ENCODE results near the gene GSTM1. TPM values are rescaled to one million over a fixed set of nuclear protein-coding genes. Genes with fewer than 3 reads are reported as not detected.

GSTM1 gene
- total and polyA plus RNA-seq, 2 donors (not counting 1 experiment from before 2014, with no cell fraction given), result 38.0 TPM; not detected in 1

DNA sequence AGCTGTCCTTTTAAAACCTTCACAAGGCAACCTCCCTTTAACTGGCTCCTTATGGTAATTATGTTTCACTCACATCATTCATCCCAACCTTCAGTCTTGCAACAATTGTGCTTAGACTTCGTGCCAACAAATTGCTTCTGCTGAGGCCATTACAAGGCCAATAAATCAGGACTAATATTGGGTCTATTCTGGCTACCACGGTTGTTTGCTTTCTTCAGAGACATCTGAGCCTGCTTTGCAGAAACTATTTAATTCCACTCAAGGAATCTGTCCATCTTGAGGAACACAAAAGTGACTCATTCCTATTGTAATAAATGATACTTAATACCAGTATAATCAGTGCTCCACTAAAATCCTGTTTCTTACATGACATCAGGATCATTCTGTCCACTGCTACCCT lies 34.3 kb upstream of the GSTM1 start:
- no peak overlapping the region for H2AFZ ChIP-seq (ENCODE audit: low read length)
- no peaks in the 10 kb centered on the region for H3K36me3 ChIP-seq (ENCODE audit: control insufficient read depth, insufficient read depth, low read length)
- no peaks in the 10 kb centered on the region for H4K20me1 ChIP-seq (ENCODE audit: control insufficient read depth, extremely low read depth, insufficient read depth, low read length)
- TF ChIP-seq EZH2 (IDR thresholded peaks at IDR 0.05; ENCODE audit: low read length, missing control alignments), result no peak
- TF ChIP-seq, protein P1, sequence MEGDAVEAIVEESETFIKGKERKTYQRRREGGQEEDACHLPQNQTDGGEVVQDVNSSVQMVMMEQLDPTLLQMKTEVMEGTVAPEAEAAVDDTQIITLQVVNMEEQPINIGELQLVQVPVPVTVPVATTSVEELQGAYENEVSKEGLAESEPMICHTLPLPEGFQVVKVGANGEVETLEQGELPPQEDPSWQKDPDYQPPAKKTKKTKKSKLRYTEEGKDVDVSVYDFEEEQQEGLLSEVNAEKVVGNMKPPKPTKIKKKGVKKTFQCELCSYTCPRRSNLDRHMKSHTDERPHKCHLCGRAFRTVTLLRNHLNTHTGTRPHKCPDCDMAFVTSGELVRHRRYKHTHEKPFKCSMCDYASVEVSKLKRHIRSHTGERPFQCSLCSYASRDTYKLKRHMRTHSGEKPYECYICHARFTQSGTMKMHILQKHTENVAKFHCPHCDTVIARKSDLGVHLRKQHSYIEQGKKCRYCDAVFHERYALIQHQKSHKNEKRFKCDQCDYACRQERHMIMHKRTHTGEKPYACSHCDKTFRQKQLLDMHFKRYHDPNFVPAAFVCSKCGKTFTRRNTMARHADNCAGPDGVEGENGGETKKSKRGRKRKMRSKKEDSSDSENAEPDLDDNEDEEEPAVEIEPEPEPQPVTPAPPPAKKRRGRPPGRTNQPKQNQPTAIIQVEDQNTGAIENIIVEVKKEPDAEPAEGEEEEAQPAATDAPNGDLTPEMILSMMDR (conservative IDR thresholded peaks at IDR 0.05 in 1 of 2, IDR thresholded peaks at IDR 0.05 in 1 of 2; ENCODE audit: low read depth in 1 of 2, low read length in 2 of 2), result no peak
- no peaks in the 10 kb centered on the region for H3K9me3 ChIP-seq (ENCODE audit: control insufficient read depth, insufficient read depth, low read depth, low read length)
- no peak overlapping the region for H3K9ac ChIP-seq (ENCODE audit: insufficient read depth, low read length)
- H3K27ac ChIP-seq (ENCODE audit: insufficient read depth, low read length), result no peak overlapping the region
- no peak for DNase-seq (ENCODE audit: low read depth in 2 of 2)
- H3K4me1 ChIP-seq (ENCODE audit: control insufficient read depth, extremely low read depth, insufficient read depth, low read length), result peaks cover 4% of the 10 kb centered on the region
- no peak overlapping the region for H3K4me3 ChIP-seq (replicated peaks in 1 of 4; ENCODE audit: control extremely low read depth in 1 of 4, insufficient read depth in 1 of 4, low read depth in 3 of 4, low read length in 4 of 4)
- no peak overlapping the region for H3K4me2 ChIP-seq (ENCODE audit: extremely low read depth, insufficient read depth, low read length)
- no peaks in the 10 kb centered on the region for H3K79me2 ChIP-seq (ENCODE audit: control insufficient read depth, insufficient read depth, low read length)
- H3K27me3 ChIP-seq (ENCODE audit: control insufficient read depth, insufficient read depth, low read length), result peaks cover 2% of the 10 kb centered on the region

DNA sequence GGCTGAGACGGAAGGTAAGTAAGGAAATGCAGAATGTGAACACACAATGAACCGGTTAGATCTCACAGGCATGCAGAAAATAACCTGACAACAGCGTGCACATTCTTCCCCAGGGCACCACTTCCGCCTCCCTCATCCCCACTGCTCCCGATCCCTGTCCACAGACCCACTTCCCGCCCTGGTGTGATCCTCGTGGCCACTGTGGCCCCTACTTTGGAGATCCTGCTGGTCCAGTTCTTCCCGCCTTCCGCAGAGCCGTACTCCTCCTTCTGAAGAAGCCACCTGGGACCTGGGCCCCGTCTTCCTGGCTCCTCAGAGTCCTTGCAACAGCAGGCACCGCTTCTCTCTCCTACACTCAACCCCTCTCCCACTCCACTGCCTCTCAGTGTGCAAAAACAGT lies 33.1 kb upstream of the GSTM1 start:
- Histone ChIP-seq H3K27me3 (ENCODE audit: control insufficient read depth, insufficient read depth, low read length) (peaks cover 2% of the 10 kb centered on the region), H2AFZ (ENCODE audit: low read length) (no peak overlapping the region), H3K9ac (ENCODE audit: insufficient read depth, low read length) (no peak overlapping the region), H3K79me2 (ENCODE audit: control insufficient read depth, insufficient read depth, low read length) (no peaks in the 10 kb centered on the region), H3K4me2 (ENCODE audit: extremely low read depth, insufficient read depth, low read length) (no peak overlapping the region), H3K4me3 (replicated peaks in 1 of 4; ENCODE audit: control extremely low read depth in 1 of 4, insufficient read depth in 1 of 4, low read depth in 3 of 4, low read length in 4 of 4) (no peak overlapping the region), H3K4me1 (ENCODE audit: control insufficient read depth, extremely low read depth, insufficient read depth, low read length) (peaks cover 4% of the 10 kb centered on the region), H4K20me1 (ENCODE audit: control insufficient read depth, extremely low read depth, insufficient read depth, low read length) (no peaks in the 10 kb centered on the region), H3K36me3 (ENCODE audit: control insufficient read depth, insufficient read depth, low read length) (no peaks in the 10 kb centered on the region), H3K9me3 (ENCODE audit: control insufficient read depth, insufficient read depth, low read depth, low read length) (no peaks in the 10 kb centered on the region), H3K27ac (ENCODE audit: insufficient read depth, low read length) (no peak overlapping the region)
- no peak for TF ChIP-seq EZH2 (IDR thresholded peaks at IDR 0.05; ENCODE audit: low read length, missing control alignments)
- TF ChIP-seq, protein P1 (conservative IDR thresholded peaks at IDR 0.05 in 1 of 2, IDR thresholded peaks at IDR 0.05 in 1 of 2; ENCODE audit: low read depth in 1 of 2, low read length in 2 of 2), result no peak
- DNase-seq (ENCODE audit: low read depth in 2 of 2), result no peak

DNA sequence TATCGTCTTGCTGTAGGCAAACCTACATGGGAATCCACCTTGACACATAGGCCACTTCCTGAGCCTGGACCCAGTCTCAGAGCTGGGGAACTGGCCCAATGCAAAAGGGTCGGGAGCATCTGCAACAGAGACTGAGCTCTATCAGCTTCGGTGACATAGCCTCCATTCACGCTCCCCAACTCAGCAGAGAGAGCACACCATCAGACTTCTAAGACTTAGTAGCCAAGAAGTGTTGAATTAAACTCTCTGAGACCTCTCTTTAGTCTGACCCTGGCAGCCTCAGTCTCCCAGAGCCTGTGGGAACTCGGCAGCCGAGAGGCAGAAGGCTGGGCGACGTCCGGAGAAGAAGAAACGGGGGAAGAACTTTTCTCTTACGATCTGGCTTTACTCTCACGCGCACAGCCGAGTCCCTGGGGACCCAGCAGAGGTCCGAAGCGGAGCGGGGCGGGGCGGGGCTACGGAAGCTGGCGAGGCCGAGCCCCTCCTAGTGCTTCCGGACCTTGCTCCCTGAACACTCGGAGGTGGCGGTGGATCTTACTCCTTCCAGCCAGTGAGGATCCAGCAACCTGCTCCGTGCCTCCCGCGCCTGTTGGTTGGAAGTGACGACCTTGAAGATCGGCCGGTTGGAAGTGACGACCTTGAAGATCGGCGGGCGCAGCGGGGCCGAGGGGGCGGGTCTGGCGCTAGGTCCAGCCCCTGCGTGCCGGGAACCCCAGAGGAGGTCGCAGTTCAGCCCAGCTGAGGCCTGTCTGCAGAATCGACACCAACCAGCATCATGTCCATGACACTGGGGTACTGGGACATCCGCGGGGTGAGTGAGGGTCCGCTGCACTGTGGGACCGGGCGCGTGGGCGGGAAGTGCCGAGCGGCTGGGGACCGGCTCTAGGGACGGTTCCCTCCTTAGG lies 31.8 kb upstream of the GSTM1 start, which contains the start of gene GSTM4:
GSTM4 (plus strand) TSS at position 485 of the 905 bp plus-strand sequence; CDS start at position 776, 291 bp downstream.
- H3K9me3 ChIP-seq (ENCODE audit: control insufficient read depth, insufficient read depth, low read depth, low read length), result no peaks in the 10 kb centered on the region
- peaks cover 2% of the 10 kb centered on the region for H3K27me3 ChIP-seq (ENCODE audit: control insufficient read depth, insufficient read depth, low read length)
- peak within 1 kb of the TSS; percentile 88 for H3K4me2 ChIP-seq (ENCODE audit: extremely low read depth, insufficient read depth, low read length)
- DNase-seq (ENCODE audit: low read depth in 2 of 2), result peak; percentile 74 to 76
- no peaks in the 10 kb centered on the region for H4K20me1 ChIP-seq (ENCODE audit: control insufficient read depth, extremely low read depth, insufficient read depth, low read length)
- peak within 1 kb of the TSS; percentile 94 for H2AFZ ChIP-seq (ENCODE audit: low read length)
- H3K4me1 ChIP-seq (ENCODE audit: control insufficient read depth, extremely low read depth, insufficient read depth, low read length), result peaks cover 4% of the 10 kb centered on the region
- TF ChIP-seq, protein P1 (conservative IDR thresholded peaks at IDR 0.05 in 1 of 2, IDR thresholded peaks at IDR 0.05 in 1 of 2; ENCODE audit: low read depth in 1 of 2, low read length in 2 of 2), result no peak
- no peak for TF ChIP-seq EZH2 (IDR thresholded peaks at IDR 0.05; ENCODE audit: low read length, missing control alignments)
- H3K36me3 ChIP-seq (ENCODE audit: control insufficient read depth, insufficient read depth, low read length), result no peaks in the 10 kb centered on the region
- H3K27ac ChIP-seq (ENCODE audit: insufficient read depth, low read length), result peak within 1 kb of the TSS; percentile 31
- H3K4me3 ChIP-seq (replicated peaks in 1 of 4; ENCODE audit: control extremely low read depth in 1 of 4, insufficient read depth in 1 of 4, low read depth in 3 of 4, low read length in 4 of 4), result peak within 1 kb of the TSS; percentile 59 to 65 (median 62)
- H3K79me2 ChIP-seq (ENCODE audit: control insufficient read depth, insufficient read depth, low read length), result no peaks in the 10 kb centered on the region
- peak within 1 kb of the TSS; percentile 52 for H3K9ac ChIP-seq (ENCODE audit: insufficient read depth, low read length)

Measured in fibroblast of lung (primary cell).